ENCODE data around the gene SEPSECS.

DNA sequence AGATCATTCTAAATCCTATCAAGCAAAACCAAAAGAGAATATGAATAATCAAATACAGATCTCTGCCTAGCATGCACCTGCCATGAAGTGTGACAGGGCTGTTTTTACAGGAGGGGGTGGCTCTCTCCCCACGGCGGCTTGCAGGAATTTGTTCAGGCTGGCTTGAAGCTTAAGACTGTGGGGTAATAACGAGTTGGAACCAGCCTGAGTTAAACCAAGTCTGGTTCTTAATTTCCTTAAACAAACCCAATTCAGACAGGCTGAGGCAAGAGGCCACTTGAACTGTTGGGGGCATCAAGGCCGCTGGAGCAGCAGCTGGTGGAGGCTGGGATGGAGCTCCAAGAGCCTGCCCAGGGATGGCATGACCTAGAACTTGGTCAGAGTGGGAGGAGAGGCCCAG is 84.4 kb downstream of the SEPSECS start:
- TF ChIP-seq, protein P1, sequence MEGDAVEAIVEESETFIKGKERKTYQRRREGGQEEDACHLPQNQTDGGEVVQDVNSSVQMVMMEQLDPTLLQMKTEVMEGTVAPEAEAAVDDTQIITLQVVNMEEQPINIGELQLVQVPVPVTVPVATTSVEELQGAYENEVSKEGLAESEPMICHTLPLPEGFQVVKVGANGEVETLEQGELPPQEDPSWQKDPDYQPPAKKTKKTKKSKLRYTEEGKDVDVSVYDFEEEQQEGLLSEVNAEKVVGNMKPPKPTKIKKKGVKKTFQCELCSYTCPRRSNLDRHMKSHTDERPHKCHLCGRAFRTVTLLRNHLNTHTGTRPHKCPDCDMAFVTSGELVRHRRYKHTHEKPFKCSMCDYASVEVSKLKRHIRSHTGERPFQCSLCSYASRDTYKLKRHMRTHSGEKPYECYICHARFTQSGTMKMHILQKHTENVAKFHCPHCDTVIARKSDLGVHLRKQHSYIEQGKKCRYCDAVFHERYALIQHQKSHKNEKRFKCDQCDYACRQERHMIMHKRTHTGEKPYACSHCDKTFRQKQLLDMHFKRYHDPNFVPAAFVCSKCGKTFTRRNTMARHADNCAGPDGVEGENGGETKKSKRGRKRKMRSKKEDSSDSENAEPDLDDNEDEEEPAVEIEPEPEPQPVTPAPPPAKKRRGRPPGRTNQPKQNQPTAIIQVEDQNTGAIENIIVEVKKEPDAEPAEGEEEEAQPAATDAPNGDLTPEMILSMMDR (conservative IDR thresholded peaks at IDR 0.05): no peak
- no peak for TF ChIP-seq EZH2 (IDR thresholded peaks at IDR 0.05; ENCODE audit: low read depth)
